Measurements from ENCODE around the gene COL20A1.

DNA sequence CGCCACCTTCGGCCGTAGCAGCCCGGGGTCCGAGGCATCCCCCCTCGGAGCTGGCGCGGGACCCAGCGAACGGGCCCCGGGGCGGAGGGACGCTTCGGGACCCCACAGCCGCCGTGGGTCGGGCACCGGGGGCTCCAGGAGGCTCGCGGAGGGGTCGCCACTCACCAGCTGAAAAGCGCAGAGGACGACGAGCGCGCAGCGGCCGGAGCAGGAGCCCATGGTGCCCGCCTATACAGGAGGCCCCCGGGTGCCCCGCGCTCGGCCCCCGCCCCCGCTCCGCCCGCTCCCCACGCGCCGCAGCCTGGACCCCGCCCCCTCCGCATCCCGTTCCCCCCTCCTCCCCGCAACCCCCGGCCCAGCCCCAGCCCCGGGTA, 38.8 kb upstream of the COL20A1 start, which contains the start of gene NKAIN4:
- TF ChIP-seq, protein P1, sequence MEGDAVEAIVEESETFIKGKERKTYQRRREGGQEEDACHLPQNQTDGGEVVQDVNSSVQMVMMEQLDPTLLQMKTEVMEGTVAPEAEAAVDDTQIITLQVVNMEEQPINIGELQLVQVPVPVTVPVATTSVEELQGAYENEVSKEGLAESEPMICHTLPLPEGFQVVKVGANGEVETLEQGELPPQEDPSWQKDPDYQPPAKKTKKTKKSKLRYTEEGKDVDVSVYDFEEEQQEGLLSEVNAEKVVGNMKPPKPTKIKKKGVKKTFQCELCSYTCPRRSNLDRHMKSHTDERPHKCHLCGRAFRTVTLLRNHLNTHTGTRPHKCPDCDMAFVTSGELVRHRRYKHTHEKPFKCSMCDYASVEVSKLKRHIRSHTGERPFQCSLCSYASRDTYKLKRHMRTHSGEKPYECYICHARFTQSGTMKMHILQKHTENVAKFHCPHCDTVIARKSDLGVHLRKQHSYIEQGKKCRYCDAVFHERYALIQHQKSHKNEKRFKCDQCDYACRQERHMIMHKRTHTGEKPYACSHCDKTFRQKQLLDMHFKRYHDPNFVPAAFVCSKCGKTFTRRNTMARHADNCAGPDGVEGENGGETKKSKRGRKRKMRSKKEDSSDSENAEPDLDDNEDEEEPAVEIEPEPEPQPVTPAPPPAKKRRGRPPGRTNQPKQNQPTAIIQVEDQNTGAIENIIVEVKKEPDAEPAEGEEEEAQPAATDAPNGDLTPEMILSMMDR (IDR thresholded peaks at IDR 0.05), result no peak
- no peak for TF ChIP-seq ZFX (IDR thresholded peaks at IDR 0.05; ENCODE audit: borderline replicate concordance)

Measured in 22Rv1 (cell line).